BJ (cell line): Measurements from ENCODE around the gene KIFC1. TPM values are rescaled to one million over a fixed set of nuclear protein-coding genes. Genes with fewer than 3 reads are reported as not detected.
"Not testable (repeated sequence)": the region's sequence is repeated elsewhere in the genome, so short reads cannot be mapped to it uniquely, and the experiment has no call there.

ENCODE experiments used
- CTCF ChIA-PET: fragments of 350-600 bp; formaldehyde crosslinking; extraction: SDS; loops from one replicate; lab custom pipeline; 2021; ENCODE audit warnings: antibody characterized with exemption, inconsistent platforms; lab: Yijun Ruan, JAX
- POLR2A ChIA-PET: fragments of 300-600 bp; sonication (Branson Sonifier 250); formaldehyde crosslinking; extraction: SDS; loops from one replicate; lab custom pipeline; 2021; ENCODE audit warnings: antibody characterized with exemption; lab: Charles Lee
- DNase-seq: peaks from one replicate; pipeline ENCODE4 v3.0.0-alpha.2; 2011; ENCODE audit warnings: low read depth
- H3K27me3 ChIP-seq: 2 replicates; pipeline ENCODE4 v1.6.0; 2011; ENCODE audit warnings: low read length; ENCODE audit not compliant: control insufficient read depth, insufficient read depth
- H3K36me3 ChIP-seq: 2 replicates; pipeline ENCODE4 v1.5.1; 2011; ENCODE audit warnings: low read length; ENCODE audit not compliant: control insufficient read depth, insufficient read depth
- H3K4me3 ChIP-seq: 2 replicates; pipeline ENCODE4 v1.5.1; 2011; ENCODE audit warnings: low read depth, mild to moderate bottlenecking, control low read depth, low read length
- CTCF ChIP-seq: IDR thresholded peaks from 2 replicates; pipeline ENCODE4 v1.5.1; 2011; ENCODE audit warnings: low read depth, mild to moderate bottlenecking, control low read depth, inconsistent platforms, low read length, moderate library complexity; ENCODE audit not compliant: insufficient read depth
- polyA plus RNA-seq: library from polyadenylated mRNA; depleted of rRNA; stranded (reverse); fragments of >200 nt; gene quantifications from 2 replicates; pipeline ENCODE4 v1.2.3, GENCODE V29; 2011

Gene KIFC1
- polyA plus RNA-seq, 1 experiment, result 32.4 TPM

- POLR2A ChIA-PET, result no interaction called here
- no peak for TF ChIP-seq CTCF
- Histone ChIP-seq H3K4me3 (no peak overlapping the region), H3K27me3 (peaks cover 3% of the 10 kb centered on the region; the same call in 1 of the 2 replicates), H3K36me3 (no peaks in the 10 kb centered on the region)
- CTCF ChIA-PET, result no interaction called here
- DNase-seq, result no peak
These were observed 43.8 kb upstream of the KIFC1 start for GRCh38 chr6:33347816-33348215.

- peaks cover 11% of the 10 kb centered on the region for H3K27me3 ChIP-seq
- H3K36me3 ChIP-seq, H3K4me3 ChIP-seq, POLR2A ChIA-PET, DNase-seq: not testable (repeated sequence)
- CTCF ChIA-PET, result interaction anchor here (1.6 kb wide), 1 partner anchor 11 kb away, joined by 4 read pairs; no protein-coding TSS in a partner anchor
These were observed 35.8 kb upstream of the KIFC1 start for GRCh38 chr6:33355860-33356259.

GRCh38 chr6:33356295-33356694 is 35.3 kb upstream of the KIFC1 start:
- ChIA-PET CTCF (interaction anchor here (1.6 kb wide), 1 partner anchor 11 kb away, joined by 4 read pairs; no protein-coding TSS in a partner anchor), POLR2A (no interaction called here)
- Histone ChIP-seq H3K36me3 (no peaks in the 10 kb centered on the region), H3K27me3 (peaks cover 13% of the 10 kb centered on the region), H3K4me3 (no peak overlapping the region)
- no peak for DNase-seq
- no peak for TF ChIP-seq CTCF

- POLR2A ChIA-PET, H3K4me3 ChIP-seq, H3K36me3 ChIP-seq, DNase-seq: not testable (repeated sequence)
- peaks cover 17% of the 10 kb centered on the region for H3K27me3 ChIP-seq
- CTCF ChIA-PET, result interaction anchor here (1.6 kb wide), 1 partner anchor 12 kb away, joined by 4 read pairs; no protein-coding TSS in a partner anchor
These were observed 34.3 kb upstream of the KIFC1 start for GRCh38 chr6:33357160-33357871.

GRCh38 chr6:33359331-33359730 is 32.3 kb upstream of the KIFC1 start:
- peaks cover 19% of the 10 kb centered on the region for H3K27me3 ChIP-seq
- ChIA-PET POLR2A (no interaction called here), CTCF (interaction anchor here (1.7 kb wide), 1 partner anchor 14 kb away, joined by 7 read pairs; no protein-coding TSS in a partner anchor)
- no peak overlapping the region for H3K4me3 ChIP-seq
- DNase-seq, result no peak
- H3K36me3 ChIP-seq, result no peaks in the 10 kb centered on the region
- no peak for TF ChIP-seq CTCF

GRCh38 chr6:33363486-33363885 is 28.1 kb upstream of the KIFC1 start:
- POLR2A ChIA-PET, H3K36me3 ChIP-seq, DNase-seq, H3K4me3 ChIP-seq: not testable (repeated sequence)
- H3K27me3 ChIP-seq, result peaks cover 14% of the 10 kb centered on the region
- CTCF ChIA-PET, result interaction anchor here (0.7 to 1.0 kb wide), 2 partner anchors 21 to 451 kb away, joined by 3 read pairs; no protein-coding TSS in a partner anchor

- DNase-seq, H3K36me3 ChIP-seq, H3K4me3 ChIP-seq, POLR2A ChIA-PET: not testable (repeated sequence)
- peaks cover 14% of the 10 kb centered on the region for H3K27me3 ChIP-seq
- CTCF ChIA-PET, result interaction anchor here (0.7 to 1.5 kb wide), 4 partner anchors 10 to 452 kb away, joined by 3 to 7 read pairs (median 4); no protein-coding TSS in a partner anchor
These were observed 27.0 kb upstream of the KIFC1 start for GRCh38 chr6:33364475-33365205.

- H3K36me3 ChIP-seq, POLR2A ChIA-PET, H3K4me3 ChIP-seq, DNase-seq: not testable (repeated sequence)
- CTCF ChIA-PET, result interaction anchor here (0.7 to 1.5 kb wide), 3 partner anchors 10 to 30 kb away, joined by 3 to 7 read pairs (median 4); no protein-coding TSS in a partner anchor
- H3K27me3 ChIP-seq, result peaks cover 10% of the 10 kb centered on the region
These were observed 26.2 kb upstream of the KIFC1 start for GRCh38 chr6:33365206-33365971.
